Spleen (tissue), 11 donors: Measurements from ENCODE around the gene CAV1. TPM values are rescaled to one million over a fixed set of nuclear protein-coding genes. Genes with fewer than 3 reads are reported as not detected.

Source experiments
- DNase-seq: peaks from one replicate; pipeline ENCODE4 v3.0.0-alpha.2; 2020
- H3K27ac ChIP-seq, 8 donors: fragments of 200-600 bp; sonication (generic) in 7 of 8; 1 replicate in 4 of 8; 2 replicates in 4 of 8; pipeline versions ENCODE4 v1.5.0 to v1.8.0; 2016 to 2021; ENCODE audit warnings: inconsistent platforms in 4 of 8, mild to moderate bottlenecking in 4 of 8, moderate library complexity in 1 of 8
- H3K27me3 ChIP-seq, 7 donors: fragments of 200-600 bp; sonication (generic) in 6 of 7; replicated peaks in 1 of 7; 1 replicate in 4 of 7; 2 replicates in 3 of 7; pipeline versions ENCODE4 v1.5.0 to v1.8.0; 2016 to 2021; ENCODE audit warnings: inconsistent platforms in 3 of 7, mild to moderate bottlenecking in 1 of 7
- H3K36me3 ChIP-seq, 6 donors: fragments of 200-600 bp; sonication (generic) in 5 of 6; 1 replicate in 4 of 6; 2 replicates in 2 of 6; pipeline versions ENCODE4 v1.5.0 to v1.8.0; 2016 to 2021; ENCODE audit warnings: inconsistent platforms in 2 of 6
- H3K4me1 ChIP-seq, 6 donors: fragments of 200-600 bp; sonication (generic) in 5 of 6; 1 replicate in 3 of 6; 2 replicates in 3 of 6; pipeline versions ENCODE4 v1.5.0 to v1.8.0; 2016 to 2021; ENCODE audit warnings: inconsistent platforms in 3 of 6
- H3K4me3 ChIP-seq, 8 donors: fragments of 200-600 bp; sonication (generic) in 7 of 8; 1 replicate in 4 of 8; 2 replicates in 4 of 8; pipeline versions ENCODE4 v1.5.0 to v1.8.0; 2016 to 2021; ENCODE audit warnings: inconsistent platforms in 4 of 8, mild to moderate bottlenecking in 4 of 8, moderate library complexity in 2 of 8
- H3K9me3 ChIP-seq, 8 donors: fragments of 200-600 bp; sonication (generic) in 7 of 8; 1 replicate in 4 of 8; 2 replicates in 4 of 8; pipeline versions ENCODE4 v1.5.0 to v1.8.0; 2016 to 2021; ENCODE audit warnings: inconsistent platforms in 4 of 8
- POLR2A ChIP-seq, 3 donors: fragments of 450-650 bp; IDR thresholded peaks; one replicate each; pipeline ENCODE4 v1.5.1; 2017; ENCODE audit warnings: antibody characterized with exemption in 3 of 3, mild to moderate bottlenecking in 1 of 3
- POLR2AphosphoS5 ChIP-seq, 3 donors: sonication (generic); formaldehyde crosslinking; IDR thresholded peaks; one replicate each; pipeline ENCODE4 v1.5.1; 2017; ENCODE audit warnings: antibody characterized with exemption in 3 of 3
- WGBS, 5 donors: extraction: QIAGEN DNeasy Blood & Tissue Kit in 3 of 5; methylation state at CpG; one replicate each; pipeline versions ENCODE4 v1.1.5 to v1.1.7; 2013 to 2018; 5-methylcytosine and 5-hydroxymethylcytosine counted together
- intact Hi-C: fragments of 100-400 bp; cut with DNase I; formaldehyde crosslinking; loops from one replicate; pipeline ENCODE4 v1.15.0; 2023; ENCODE audit warnings: low total_unique reads
- polyA plus RNA-seq, 3 donors: library from polyadenylated mRNA; stranded (reverse); fragments of 200-250 nt; gene quantifications; one replicate each; pipeline ENCODE4 v1.2.1, GENCODE V29; 2013
- total RNA-seq, 7 donors: library from RNA; depleted of rRNA in 3 of 7; stranded (reverse); fragments of >200 nt in 3 of 7; fragmentation: NEBNext Ultra II Directional in 4 of 7; extraction: Animal tissue kit (Norgen Biotek cat#: 25700) in 4 of 7; gene quantifications; one replicate each; pipeline versions ENCODE4 v1.1.0 to v1.2.1, GENCODE V29; 2016 to 2021
- TF ChIP-seq, protein P1 (sequence below), 11 experiments: fragments of 200-600 bp in 7 of 11; fragments of 450-650 bp in 4 of 11; sonication (generic) in 4 of 11; IDR thresholded peaks in 8 of 11; conservative IDR thresholded peaks in 3 of 11; 1 replicate in 7 of 11; 2 replicates in 4 of 11; pipeline versions ENCODE4 v1.4.0 to v1.8.0; 2016 to 2021; ENCODE audit warnings: antibody characterized with exemption in 11 of 11, inconsistent platforms in 4 of 11, mild to moderate bottlenecking in 1 of 11
- donor health status: healthy with polysubstance abuse.
- donor health status: DM: no; HTN: no; CAD: no; lungs with moderate emphysema.
- donor health status: DM: no; HTN: no; CAD: no.
- donor health status: Bipolar disorder and iron deficiency.
- donor health status: healthy.
- donor health status: DM: no; HTN: no; CAD: no.
- donor health status: DM: yes; HTN: yes; CAD: no.

Gene CAV1
- total and polyA plus RNA-seq, 10 donors = 26.8 to 404 (median 183) TPM

DNA sequence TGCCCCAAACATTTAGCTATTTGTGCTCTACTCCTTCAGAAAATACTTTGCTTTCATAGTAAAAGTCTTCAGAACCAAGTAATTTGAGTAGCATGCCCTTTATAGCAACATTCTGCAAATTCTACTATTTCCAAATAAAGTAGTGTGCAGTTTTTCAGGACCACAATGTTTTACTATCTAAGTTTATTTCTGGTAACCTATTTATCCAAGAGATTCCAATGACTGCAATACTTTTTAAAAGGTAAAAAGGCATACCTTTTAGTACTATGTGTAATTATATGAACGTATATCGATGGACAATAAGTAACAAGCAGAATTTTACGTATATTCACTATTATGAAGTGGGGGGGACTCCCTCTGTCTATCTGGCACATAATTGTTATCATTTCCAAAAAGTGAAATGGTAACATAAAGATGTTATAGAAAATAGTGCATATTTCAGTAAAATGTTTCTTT lies 32.2 kb upstream of the CAV1 start:
- Histone ChIP-seq H3K9me3 (no peaks in the 10 kb centered on the region), H3K36me3 (no peaks in the 10 kb centered on the region), H3K4me3 (no peak overlapping the region), H3K4me1 (no peaks in the 10 kb centered on the region), H3K27ac (no peak overlapping the region), H3K27me3 (peaks cover 0 to 11% (median 0%) of the 10 kb centered on the region in 7 donors)
- no peak for DNase-seq
- intact Hi-C loops = no loop called here
- WGBS, 5 donors = 92 to 97% (median 95%) methylated on average over 3 of the region's 3 CpGs
- TF ChIP-seq POLR2A (IDR thresholded peaks at IDR 0.05) (no peak), POLR2AphosphoS5 (IDR thresholded peaks at IDR 0.05) (no peak)
- TF ChIP-seq, protein P1, sequence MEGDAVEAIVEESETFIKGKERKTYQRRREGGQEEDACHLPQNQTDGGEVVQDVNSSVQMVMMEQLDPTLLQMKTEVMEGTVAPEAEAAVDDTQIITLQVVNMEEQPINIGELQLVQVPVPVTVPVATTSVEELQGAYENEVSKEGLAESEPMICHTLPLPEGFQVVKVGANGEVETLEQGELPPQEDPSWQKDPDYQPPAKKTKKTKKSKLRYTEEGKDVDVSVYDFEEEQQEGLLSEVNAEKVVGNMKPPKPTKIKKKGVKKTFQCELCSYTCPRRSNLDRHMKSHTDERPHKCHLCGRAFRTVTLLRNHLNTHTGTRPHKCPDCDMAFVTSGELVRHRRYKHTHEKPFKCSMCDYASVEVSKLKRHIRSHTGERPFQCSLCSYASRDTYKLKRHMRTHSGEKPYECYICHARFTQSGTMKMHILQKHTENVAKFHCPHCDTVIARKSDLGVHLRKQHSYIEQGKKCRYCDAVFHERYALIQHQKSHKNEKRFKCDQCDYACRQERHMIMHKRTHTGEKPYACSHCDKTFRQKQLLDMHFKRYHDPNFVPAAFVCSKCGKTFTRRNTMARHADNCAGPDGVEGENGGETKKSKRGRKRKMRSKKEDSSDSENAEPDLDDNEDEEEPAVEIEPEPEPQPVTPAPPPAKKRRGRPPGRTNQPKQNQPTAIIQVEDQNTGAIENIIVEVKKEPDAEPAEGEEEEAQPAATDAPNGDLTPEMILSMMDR (IDR thresholded peaks at IDR 0.05 in 8 of 11, conservative IDR thresholded peaks at IDR 0.05 in 3 of 11) = no peak

DNA sequence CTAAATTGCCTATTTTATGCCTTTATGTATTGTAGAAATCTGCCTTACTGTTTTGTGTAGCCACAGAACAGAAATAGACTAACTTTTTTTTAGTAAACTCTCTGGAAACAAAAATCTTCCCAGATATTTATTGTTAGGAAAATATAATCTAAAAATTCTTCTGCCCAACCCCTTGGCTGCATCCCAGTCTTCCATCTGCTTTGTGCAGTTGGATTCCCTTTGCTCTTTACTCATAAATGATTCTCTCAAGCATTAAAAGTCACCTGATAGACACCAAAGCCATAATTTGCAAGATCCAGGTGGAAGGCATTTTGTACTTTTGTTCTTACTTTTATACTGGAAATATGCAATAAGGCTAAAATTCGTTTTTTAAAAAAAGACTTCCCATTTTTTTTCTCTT lies 31.4 kb upstream of the CAV1 start:
- Histone ChIP-seq H3K4me3 (no peak overlapping the region), H3K36me3 (no peaks in the 10 kb centered on the region), H3K27me3 (peaks cover 0 to 16% (median 0%) of the 10 kb centered on the region in 7 donors), H3K27ac (no peak overlapping the region), H3K9me3 (no peaks in the 10 kb centered on the region), H3K4me1 (no peaks in the 10 kb centered on the region)
- DNase-seq = no peak
- intact Hi-C loops = no loop called here
- TF ChIP-seq POLR2A (IDR thresholded peaks at IDR 0.05) (no peak), POLR2AphosphoS5 (IDR thresholded peaks at IDR 0.05) (no peak)
- TF ChIP-seq, protein P1 (IDR thresholded peaks at IDR 0.05 in 8 of 11, conservative IDR thresholded peaks at IDR 0.05 in 3 of 11) = no peak
- WGBS, 5 donors = 29 to 77% (median 46%) methylated on average over 1 of the region's 1 CpG

DNA sequence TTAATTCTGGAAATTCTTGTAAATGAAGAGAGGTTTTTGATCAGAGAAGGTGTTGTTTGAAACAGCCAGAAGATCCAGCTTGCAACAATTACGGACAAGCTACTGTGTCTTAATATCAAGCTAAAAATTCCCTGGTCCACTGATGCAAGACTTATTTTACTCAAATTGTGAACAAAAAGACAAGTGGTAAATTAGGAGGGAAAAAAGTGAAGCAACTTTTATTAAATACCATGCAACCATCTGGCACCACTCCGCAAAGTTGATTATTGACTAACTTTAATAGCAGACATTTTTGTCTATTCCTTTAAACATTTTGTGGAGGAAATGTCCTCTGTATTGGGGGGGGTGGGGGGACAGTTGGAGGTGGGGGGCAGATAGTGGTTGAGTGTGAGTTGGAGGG lies 30.4 kb upstream of the CAV1 start:
- DNase-seq = no peak
- Histone ChIP-seq H3K9me3 (no peaks in the 10 kb centered on the region), H3K27me3 (peaks cover 0 to 26% (median under 1%) of the 10 kb centered on the region in 7 donors), H3K4me1 (peaks cover 0 to 7% (median 4%) of the 10 kb centered on the region in 6 donors), H3K36me3 (no peaks in the 10 kb centered on the region), H3K4me3 (no peak overlapping the region), H3K27ac (no peak overlapping the region)
- TF ChIP-seq POLR2A (IDR thresholded peaks at IDR 0.05) (no peak), POLR2AphosphoS5 (IDR thresholded peaks at IDR 0.05) (no peak)
- TF ChIP-seq, protein P1 (IDR thresholded peaks at IDR 0.05 in 8 of 11, conservative IDR thresholded peaks at IDR 0.05 in 3 of 11) = no peak
- intact Hi-C loops = no loop called here
- WGBS, 5 donors = 62 to 93% (median 87%) methylated on average over 2 of the region's 2 CpGs

DNA sequence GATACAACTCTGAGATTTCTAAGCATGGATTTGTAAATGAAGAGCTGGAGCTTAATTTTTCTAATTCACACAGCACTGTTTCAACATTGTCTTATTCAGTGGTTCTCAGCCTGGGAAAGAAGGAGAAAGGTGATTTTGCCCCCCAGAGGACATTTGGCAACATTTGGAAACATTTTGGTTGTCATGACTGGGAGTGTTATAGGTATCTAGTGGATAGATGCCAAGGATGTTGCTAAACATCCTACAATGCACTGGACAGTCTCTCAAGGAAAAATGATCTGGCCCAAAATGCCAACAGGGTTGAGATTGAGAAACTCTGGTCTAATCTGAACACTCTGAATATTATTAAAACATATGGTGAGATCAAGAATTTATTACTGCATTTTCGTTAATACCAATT lies 29.1 kb upstream of the CAV1 start:
- TF ChIP-seq POLR2AphosphoS5 (IDR thresholded peaks at IDR 0.05) = no peak
- TF ChIP-seq, protein P1 (IDR thresholded peaks at IDR 0.05 in 8 of 11, conservative IDR thresholded peaks at IDR 0.05 in 3 of 11) = no peak
- TF ChIP-seq POLR2A (IDR thresholded peaks at IDR 0.05) = no peak
- intact Hi-C loops = no loop called here
- DNase-seq = no peak
- Histone ChIP-seq H3K27me3 (peaks cover 0 to 39% (median 13%) of the 10 kb centered on the region in 7 donors), H3K9me3 (no peaks in the 10 kb centered on the region), H3K4me3 (no peak overlapping the region), H3K4me1 (peaks cover 0 to 19% (median 15%) of the 10 kb centered on the region in 6 donors), H3K27ac (no peak overlapping the region), H3K36me3 (no peaks in the 10 kb centered on the region)
- WGBS, 5 donors = 75 to 95% (median 88%) methylated on average over 1 of the region's 1 CpG
